Urinary bladder (tissue), 4 donors: Measurements from ENCODE around the gene CLSTN2. TPM values are rescaled to one million over a fixed set of nuclear protein-coding genes. Genes with fewer than 3 reads are reported as not detected.

Source experiments
- DNase-seq: peaks from one replicate; pipeline ENCODE4 v3.0.0-alpha.2; 2015; ENCODE audit errors: extremely low spot score
- H3K27ac ChIP-seq: one replicate; pipeline ENCODE4 v1.5.1; 2013; ENCODE audit warnings: low read depth, mild to moderate bottlenecking, moderate library complexity
- H3K36me3 ChIP-seq: one replicate; pipeline ENCODE4 v1.6.1; 2013; ENCODE audit warnings: mild to moderate bottlenecking, moderate library complexity; ENCODE audit not compliant: insufficient read depth
- H3K4me1 ChIP-seq: one replicate; pipeline ENCODE4 v1.6.1; 2013; ENCODE audit warnings: mild to moderate bottlenecking, moderate library complexity; ENCODE audit not compliant: insufficient read depth
- H3K4me3 ChIP-seq: one replicate; pipeline ENCODE4 v1.5.1; 2013; ENCODE audit warnings: low read depth, low read length
- WGBS: extraction: QIAGEN DNeasy Blood & Tissue Kit; methylation state at CpG from one replicate; pipeline ENCODE4 v1.1.7; 2013; 5-methylcytosine and 5-hydroxymethylcytosine counted together
- polyA plus RNA-seq: library from polyadenylated mRNA; stranded (reverse); fragments of 200-250 nt; gene quantifications from one replicate; pipeline ENCODE4 v1.2.3, GENCODE V29; 2013
- total RNA-seq: library from RNA; depleted of rRNA; stranded (reverse); fragments of >200 nt; gene quantifications from one replicate; pipeline ENCODE4 v1.2.3, GENCODE V29; 2014
- donor health status: healthy with polysubstance abuse.
- donor health status: healthy.

CLSTN2 gene
- total and polyA plus RNA-seq, 2 donors, result 1.1 to 4.9 TPM

DNA sequence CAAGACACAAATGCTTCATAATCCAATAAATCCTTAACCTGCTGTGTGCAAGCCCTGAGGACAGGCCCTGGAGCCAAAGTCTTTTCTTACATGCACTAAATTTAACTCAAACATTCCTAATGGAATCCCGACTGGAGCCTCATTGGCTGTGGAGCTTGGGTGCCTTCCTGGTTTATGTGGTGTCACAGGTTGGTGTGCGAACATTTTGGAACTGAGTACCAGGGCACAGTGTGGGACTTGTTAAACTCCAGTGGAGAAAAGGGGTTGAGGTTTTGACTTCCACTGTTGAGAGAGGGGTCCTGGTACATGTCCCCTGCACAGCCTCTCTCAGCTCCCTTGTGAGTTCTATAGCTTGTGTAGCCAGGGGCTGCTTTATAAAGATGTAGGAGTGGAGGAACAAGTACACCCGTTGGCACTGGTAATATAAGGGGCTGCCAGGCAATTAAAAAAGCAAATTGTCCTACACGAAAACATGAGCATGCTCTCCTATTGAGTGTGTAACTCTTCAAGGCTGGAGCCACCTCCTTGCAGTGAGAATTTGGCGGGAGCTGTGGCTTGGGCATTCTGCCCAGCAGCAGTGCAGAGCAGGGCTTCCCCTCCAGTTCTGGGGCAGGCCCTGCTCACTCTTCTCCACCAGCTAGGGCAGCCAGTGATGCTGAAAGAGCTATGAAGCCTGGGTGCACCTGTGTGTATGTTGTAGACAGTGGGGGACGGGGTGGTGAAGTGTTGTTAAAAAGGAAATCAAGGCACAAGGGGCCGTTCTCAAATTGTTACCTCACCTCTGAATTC lies 218.1 kb downstream of the CLSTN2 start:
- Histone ChIP-seq H3K4me3 (no peak overlapping the region), H3K4me1 (no peaks in the 10 kb centered on the region), H3K27ac (no peak overlapping the region), H3K36me3 (no peaks in the 10 kb centered on the region)
- WGBS, result 63% methylated on average over 7 of the region's 7 CpGs
- DNase-seq, result no peak

DNA sequence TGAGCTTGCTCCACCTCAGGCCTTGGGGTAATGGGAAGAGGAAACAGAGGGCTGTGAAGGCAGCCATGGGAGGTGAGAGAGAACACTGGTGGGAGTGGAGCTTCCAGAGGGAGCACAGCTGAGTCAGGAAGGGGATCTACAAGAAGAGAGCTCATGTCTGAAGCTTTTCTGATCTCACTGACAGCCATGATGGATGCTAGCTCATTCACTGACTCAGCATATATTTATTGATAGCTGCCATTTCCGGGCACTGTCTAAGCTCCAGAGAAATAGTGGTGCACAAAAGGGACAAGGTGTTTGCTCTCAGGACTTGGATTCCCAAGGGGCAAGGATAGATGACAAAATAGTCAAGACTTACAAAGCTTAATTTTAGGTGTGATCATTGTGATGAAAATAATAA lies 218.8 kb downstream of the CLSTN2 start:
- Histone ChIP-seq H3K36me3 (no peaks in the 10 kb centered on the region), H3K27ac (no peak overlapping the region), H3K4me1 (no peaks in the 10 kb centered on the region), H3K4me3 (no peak overlapping the region)
- 87% methylated on average over 1 of the region's 1 CpG for WGBS
- no peak for DNase-seq

- no peak for DNase-seq
- no peak overlapping the region for H3K27ac ChIP-seq
- no peaks in the 10 kb centered on the region for H3K36me3 ChIP-seq
- no peak overlapping the region for H3K4me3 ChIP-seq
- 91% methylated on average over 2 of the region's 2 CpGs for WGBS
- H3K4me1 ChIP-seq, result no peaks in the 10 kb centered on the region
These were observed 222.2 kb downstream of the CLSTN2 start for GRCh38 chr3:140157161-140157560.

GRCh38 chr3:140159646-140160045 lies 224.7 kb downstream of the CLSTN2 start:
- Histone ChIP-seq H3K36me3 (no peaks in the 10 kb centered on the region), H3K4me3 (no peak overlapping the region)
- DNase-seq, result no peak

DNA sequence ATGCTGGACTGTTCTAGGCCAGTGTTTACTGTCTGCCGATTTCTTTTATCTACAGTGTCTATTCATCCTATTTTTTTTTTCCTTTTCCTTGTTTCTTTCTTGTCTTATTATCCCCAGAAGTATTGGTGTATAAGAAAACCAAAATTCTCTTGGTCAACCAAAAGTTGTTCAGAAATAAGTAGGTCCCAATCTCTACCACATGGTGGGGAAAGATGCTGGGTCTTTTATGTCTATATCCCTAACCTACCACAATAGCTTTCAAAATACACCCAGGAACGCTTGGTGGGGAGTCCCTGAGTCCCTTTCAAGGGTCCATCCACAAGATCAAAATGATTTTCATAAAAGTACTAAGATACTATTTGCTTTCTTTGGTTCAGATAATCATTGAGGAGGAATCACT lies 225.6 kb downstream of the CLSTN2 start:
- H3K27ac ChIP-seq, result no peak overlapping the region
- no peaks in the 10 kb centered on the region for H3K36me3 ChIP-seq
- DNase-seq, result no peak
- H3K4me1 ChIP-seq, result no peaks in the 10 kb centered on the region
- 64% methylated on average over 2 of the region's 2 CpGs for WGBS
- H3K4me3 ChIP-seq, result no peak overlapping the region

More at GRCh38 chr3:140159646-140160045, 224.7 kb downstream of the CLSTN2 start:
- no peaks in the 10 kb centered on the region for H3K4me1 ChIP-seq
- no peak overlapping the region for H3K27ac ChIP-seq

GRCh38 chr3:140162551-140162950 lies 227.6 kb downstream of the CLSTN2 start:
- Histone ChIP-seq H3K4me3 (no peak overlapping the region), H3K27ac (no peak overlapping the region), H3K36me3 (no peaks in the 10 kb centered on the region), H3K4me1 (no peaks in the 10 kb centered on the region)
- no peak for DNase-seq
- 81% methylated on average over 5 of the region's 5 CpGs for WGBS

GRCh38 chr3:140163159-140163763 lies 228.3 kb downstream of the CLSTN2 start:
- no peaks in the 10 kb centered on the region for H3K4me1 ChIP-seq
- WGBS, result 97% methylated on average over 2 of the region's 2 CpGs
- DNase-seq, result no peak
- no peak overlapping the region for H3K27ac ChIP-seq
- H3K4me3 ChIP-seq, result no peak overlapping the region
- H3K36me3 ChIP-seq, result no peaks in the 10 kb centered on the region

- Histone ChIP-seq H3K4me1 (no peaks in the 10 kb centered on the region), H3K27ac (no peak overlapping the region), H3K4me3 (no peak overlapping the region), H3K36me3 (no peaks in the 10 kb centered on the region)
- DNase-seq, result no peak
- WGBS, result 80% methylated on average over 2 of the region's 2 CpGs
These were observed 229.2 kb downstream of the CLSTN2 start for GRCh38 chr3:140164156-140164555.

DNA sequence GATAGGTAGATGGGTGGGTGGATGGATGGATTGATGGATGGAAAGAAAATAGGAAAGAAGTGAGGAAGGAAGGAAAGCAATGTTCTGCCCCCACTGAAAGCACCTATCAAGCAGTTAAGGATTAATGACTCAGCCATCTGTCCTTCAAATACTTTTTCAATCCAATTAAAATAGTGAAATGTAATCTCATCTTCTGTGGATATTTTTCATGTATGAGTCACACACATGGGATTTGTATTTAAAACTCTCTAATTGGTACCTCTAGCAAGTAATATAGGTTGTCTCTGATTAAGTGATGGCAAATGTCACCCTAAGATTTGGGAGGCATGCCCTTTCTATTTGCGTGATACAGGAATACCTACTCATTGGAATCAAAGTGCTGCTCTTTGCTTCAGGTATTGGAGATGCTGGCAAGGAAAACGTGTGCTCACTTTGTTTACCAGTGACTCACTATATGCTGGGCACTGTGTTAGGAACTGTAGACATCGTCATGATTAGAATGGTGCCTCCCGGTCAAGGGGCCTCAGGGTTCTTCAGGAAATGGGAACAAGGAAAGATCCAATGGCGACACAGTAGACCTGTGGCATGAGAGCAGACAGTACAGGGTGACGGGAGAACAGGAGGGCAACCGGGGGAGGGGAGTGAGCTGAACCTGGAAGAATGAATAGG lies 230.1 kb downstream of the CLSTN2 start:
- WGBS, result 90% methylated on average over 7 of the region's 7 CpGs
- Histone ChIP-seq H3K4me3 (no peak overlapping the region), H3K36me3 (no peaks in the 10 kb centered on the region), H3K4me1 (no peaks in the 10 kb centered on the region), H3K27ac (no peak overlapping the region)
- DNase-seq, result no peak

DNA sequence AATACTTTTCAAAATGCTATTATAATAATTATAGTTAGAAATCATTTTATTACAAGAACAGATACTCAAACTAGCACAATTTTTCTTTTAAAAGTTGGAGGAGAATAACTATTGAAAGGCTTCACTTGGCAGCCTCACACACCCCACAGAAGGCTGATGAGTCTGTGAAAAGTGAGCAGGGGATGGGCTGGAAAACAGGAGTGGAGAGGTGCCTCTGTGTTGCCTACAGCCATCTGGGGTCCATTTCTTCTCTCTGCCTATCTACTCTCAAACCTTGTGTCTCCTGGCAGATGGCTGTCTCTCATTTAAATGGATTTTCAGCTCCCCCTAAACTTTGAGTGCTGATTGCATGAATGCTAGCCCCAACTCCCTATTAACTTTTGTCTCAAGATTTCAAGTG lies 230.8 kb downstream of the CLSTN2 start:
- Histone ChIP-seq H3K27ac (no peak overlapping the region), H3K4me3 (no peak overlapping the region), H3K4me1 (no peaks in the 10 kb centered on the region), H3K36me3 (no peaks in the 10 kb centered on the region)
- DNase-seq, result no peak

GRCh38 chr3:140166861-140167599 lies 232.0 kb downstream of the CLSTN2 start:
- Histone ChIP-seq H3K36me3 (no peaks in the 10 kb centered on the region), H3K4me3 (no peak overlapping the region), H3K4me1 (no peaks in the 10 kb centered on the region), H3K27ac (no peak overlapping the region)
- no peak for DNase-seq
- 42% methylated on average over 5 of the region's 5 CpGs for WGBS

DNA sequence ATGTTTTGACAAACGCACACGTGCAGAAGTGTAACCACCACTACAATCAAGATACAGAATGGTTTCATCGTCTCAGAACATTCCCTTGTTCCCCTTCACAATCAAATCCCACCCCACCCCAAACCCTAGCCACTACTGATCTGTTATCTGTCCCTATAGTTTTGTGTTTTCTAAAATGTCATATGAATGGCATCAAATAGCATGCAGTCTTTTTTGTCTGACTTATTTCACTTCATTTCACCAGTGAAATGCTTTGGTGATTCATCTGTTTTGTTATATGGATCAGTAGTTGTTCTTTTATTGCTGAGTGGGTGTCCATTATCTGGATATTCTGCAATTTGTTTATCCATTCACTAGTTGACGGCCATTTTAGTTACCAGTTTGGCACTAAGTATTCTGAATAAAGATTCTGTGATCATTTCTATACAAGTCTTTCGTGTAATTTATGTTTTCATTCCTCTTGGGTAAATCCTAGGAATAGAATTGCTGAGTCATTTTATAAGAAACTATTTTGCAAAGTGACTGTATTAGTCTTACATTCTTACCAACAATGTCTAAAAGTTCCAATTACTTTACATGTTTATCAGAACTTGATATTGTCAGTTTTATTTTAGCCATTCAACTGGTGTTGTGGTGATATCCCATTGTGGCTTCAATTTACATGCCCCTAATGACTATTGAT lies 232.8 kb downstream of the CLSTN2 start:
- Histone ChIP-seq H3K4me3 (no peak overlapping the region), H3K4me1 (no peaks in the 10 kb centered on the region), H3K27ac (no peak overlapping the region), H3K36me3 (no peaks in the 10 kb centered on the region)
- WGBS, result 71% methylated on average over 5 of the region's 5 CpGs
- no peak for DNase-seq

- WGBS, result 79% methylated on average over 1 of the region's 1 CpG
- DNase-seq, result no peak
- Histone ChIP-seq H3K27ac (no peak overlapping the region), H3K36me3 (no peaks in the 10 kb centered on the region), H3K4me1 (no peaks in the 10 kb centered on the region), H3K4me3 (no peak overlapping the region)
These were observed 235.6 kb downstream of the CLSTN2 start for GRCh38 chr3:140170612-140171011.
